Breast epithelium (tissue), 4 donors: ENCODE measurements around the gene GMDS. TPM values are rescaled to one million over a fixed set of nuclear protein-coding genes. Genes with fewer than 3 reads are reported as not detected.

Experiments
- DNase-seq, 2 donors: peaks; one replicate each; pipeline ENCODE4 v3.0.0-alpha.2; 2019; ENCODE audit warnings: low spot score in 2 of 2
- H3K27ac ChIP-seq, 2 donors: fragments of 200-600 bp; sonication (generic) in 1 of 2; one replicate each; pipeline ENCODE4 v1.5.1; 2016 to 2019; ENCODE audit warnings: mild to moderate bottlenecking in 1 of 2
- H3K27me3 ChIP-seq, 2 donors: fragments of 200-600 bp; sonication (generic) in 1 of 2; one replicate each; pipeline versions ENCODE4 v1.5.1 to v1.6.0; 2017 to 2019; ENCODE audit warnings: control low read depth in 1 of 2, mild to moderate bottlenecking in 1 of 2
- H3K36me3 ChIP-seq: fragments of 200-600 bp; one replicate; pipeline ENCODE4 v1.5.1; 2019
- H3K4me1 ChIP-seq, 2 donors: fragments of 200-600 bp; sonication (generic); one replicate each; pipeline ENCODE4 v1.5.1; 2016 to 2019; ENCODE audit warnings: control low read depth in 1 of 2
- H3K4me3 ChIP-seq, 3 donors: fragments of 200-600 bp; sonication (generic); 1 replicate in 2 of 3; 2 replicates in 1 of 3; pipeline ENCODE4 v1.5.1; 2016 to 2019; ENCODE audit warnings: mild to moderate bottlenecking in 3 of 3, moderate library complexity in 2 of 3
- H3K9me3 ChIP-seq, 2 donors: fragments of 200-600 bp; sonication (generic) in 1 of 2; one replicate each; pipeline ENCODE4 v1.5.1; 2016 to 2019; ENCODE audit warnings: control low read depth in 1 of 2
- CTCF ChIP-seq, 3 donors: fragments of 450-650 bp; IDR thresholded peaks; one replicate each; pipeline ENCODE4 v1.5.1; 2016 to 2017; ENCODE audit warnings: antibody characterized with exemption in 3 of 3, mild to moderate bottlenecking in 3 of 3, moderate library complexity in 3 of 3
- POLR2A ChIP-seq: fragments of 450-650 bp; IDR thresholded peaks from one replicate; pipeline ENCODE4 v1.6.1; 2016; ENCODE audit warnings: antibody characterized with exemption, mild to moderate bottlenecking, moderate library complexity
- POLR2AphosphoS5 ChIP-seq, 3 donors: sonication (generic); formaldehyde crosslinking; IDR thresholded peaks; one replicate each; pipeline ENCODE4 v1.6.1; 2017; ENCODE audit warnings: antibody characterized with exemption in 3 of 3
- intact Hi-C: fragments of 100-400 bp; cut with DNase I; formaldehyde crosslinking; loops from one replicate; pipeline ENCODE4 v1.15.1; 2023; ENCODE audit warnings: low total_unique reads
- total RNA-seq, 3 donors: library from RNA; depleted of rRNA; stranded (reverse); fragments of >200 nt; gene quantifications; one replicate each; pipeline ENCODE4 v1.1.0, GENCODE V29; 2016

Gene GMDS
- total RNA-seq, 3 donors from 2014 or later = 7.5 to 29.2 (median 17.0) TPM

GRCh38 chr6:1855890-1856289 lies 389.5 kb downstream of the GMDS start:
- intact Hi-C loops = no loop called here
- H3K27me3 ChIP-seq = no peaks in the 10 kb centered on the region
- H3K9me3 ChIP-seq = no peaks in the 10 kb centered on the region
- no peaks in the 10 kb centered on the region for H3K36me3 ChIP-seq
- no peaks in the 10 kb centered on the region for H3K4me1 ChIP-seq
- no peak overlapping the region for H3K4me3 ChIP-seq
- no peak for DNase-seq
- no peak overlapping the region for H3K27ac ChIP-seq
- no peak for TF ChIP-seq CTCF (IDR thresholded peaks at IDR 0.05)
- TF ChIP-seq POLR2AphosphoS5 (IDR thresholded peaks at IDR 0.05) = no peak
- no peak for TF ChIP-seq POLR2A

- Histone ChIP-seq H3K36me3 (no peaks in the 10 kb centered on the region), H3K27me3 (no peaks in the 10 kb centered on the region), H3K4me1 (no peaks in the 10 kb centered on the region), H3K27ac (no peak overlapping the region), H3K4me3 (no peak overlapping the region), H3K9me3 (no peaks in the 10 kb centered on the region)
- no peak for DNase-seq
- intact Hi-C loops = no loop called here
- TF ChIP-seq POLR2A (no peak), CTCF (IDR thresholded peaks at IDR 0.05) (no peak), POLR2AphosphoS5 (IDR thresholded peaks at IDR 0.05) (no peak)
Measured at GRCh38 chr6:1854296-1854695, 391.1 kb downstream of the GMDS start.

GRCh38 chr6:1853761-1854160 lies 391.6 kb downstream of the GMDS start:
- TF ChIP-seq POLR2A (no peak), CTCF (IDR thresholded peaks at IDR 0.05) (no peak), POLR2AphosphoS5 (IDR thresholded peaks at IDR 0.05) (no peak)
- H3K27ac ChIP-seq = no peak overlapping the region
- no peaks in the 10 kb centered on the region for H3K36me3 ChIP-seq
- H3K27me3 ChIP-seq = no peaks in the 10 kb centered on the region
- no peak overlapping the region for H3K4me3 ChIP-seq
- H3K9me3 ChIP-seq = no peaks in the 10 kb centered on the region
- intact Hi-C loops = no loop called here
- no peaks in the 10 kb centered on the region for H3K4me1 ChIP-seq
- no peak for DNase-seq

- H3K36me3 ChIP-seq = no peaks in the 10 kb centered on the region
- no peaks in the 10 kb centered on the region for H3K4me1 ChIP-seq
- no peak overlapping the region for H3K4me3 ChIP-seq
- intact Hi-C loops = no loop called here
- H3K27me3 ChIP-seq = no peaks in the 10 kb centered on the region
- no peak for DNase-seq
- no peaks in the 10 kb centered on the region for H3K9me3 ChIP-seq
- H3K27ac ChIP-seq = no peak overlapping the region
- TF ChIP-seq CTCF (IDR thresholded peaks at IDR 0.05) (no peak), POLR2A (no peak), POLR2AphosphoS5 (IDR thresholded peaks at IDR 0.05) (no peak)
Measured at GRCh38 chr6:1851681-1852456, 393.5 kb downstream of the GMDS start.

GRCh38 chr6:1850840-1851157 lies 394.6 kb downstream of the GMDS start:
- H3K9me3 ChIP-seq = peaks cover under 1 to 2% of the 10 kb centered on the region in 2 donors
- no peaks in the 10 kb centered on the region for H3K4me1 ChIP-seq
- no peak overlapping the region for H3K27ac ChIP-seq
- no peak for TF ChIP-seq POLR2AphosphoS5 (IDR thresholded peaks at IDR 0.05)
- no peak for TF ChIP-seq POLR2A
- TF ChIP-seq CTCF (IDR thresholded peaks at IDR 0.05) = no peak
- H3K27me3 ChIP-seq = no peaks in the 10 kb centered on the region
- intact Hi-C loops = no loop called here
- no peak for DNase-seq
- H3K4me3 ChIP-seq = no peak overlapping the region
- no peaks in the 10 kb centered on the region for H3K36me3 ChIP-seq
